Vagina (tissue), 2 donors: ENCODE measurements around the gene TRPV5. TPM values are rescaled to one million over a fixed set of nuclear protein-coding genes. Genes with fewer than 3 reads are reported as not detected.

ENCODE experiments used
- DNase-seq, 2 donors: peaks; one replicate each; pipeline ENCODE4 v3.0.0-alpha.2; 2017; ENCODE audit errors: extremely low spot score in 2 of 2
- H3K27ac ChIP-seq: fragments of 200-600 bp; sonication (generic); one replicate; pipeline ENCODE4 v1.5.1; 2019
- H3K27me3 ChIP-seq: fragments of 200-600 bp; sonication (generic); one replicate; pipeline ENCODE4 v1.5.1; 2019
- H3K36me3 ChIP-seq, 2 donors: fragments of 200-600 bp; sonication (generic); one replicate each; pipeline ENCODE4 v1.5.1; 2017 to 2019
- H3K4me1 ChIP-seq: fragments of 200-600 bp; sonication (generic); one replicate; pipeline ENCODE4 v1.5.1; 2019
- H3K4me3 ChIP-seq, 2 donors: fragments of 200-600 bp; sonication (generic); 1 replicate in 1 of 2; 2 replicates in 1 of 2; pipeline ENCODE4 v1.5.1; 2016 to 2019
- H3K9me3 ChIP-seq: fragments of 200-600 bp; sonication (generic); one replicate; pipeline ENCODE4 v1.5.1; 2019
- POLR2A ChIP-seq, 2 donors: fragments of 450-650 bp; IDR thresholded peaks; one replicate each; pipeline ENCODE4 v1.6.1; 2017; ENCODE audit warnings: antibody characterized with exemption in 2 of 2, mild to moderate bottlenecking in 2 of 2, moderate library complexity in 2 of 2
- POLR2AphosphoS5 ChIP-seq, 2 donors: sonication (generic); formaldehyde crosslinking; IDR thresholded peaks; one replicate each; pipeline ENCODE4 v1.9.0; 2017; ENCODE audit warnings: antibody characterized with exemption in 2 of 2, mild to moderate bottlenecking in 2 of 2, low read depth in 1 of 2; ENCODE audit not compliant: insufficient read depth in 1 of 2
- intact Hi-C: fragments of 100-400 bp; cut with DNase I; formaldehyde crosslinking; loops from one replicate; pipeline ENCODE4 v1.15.1; 2023
- total RNA-seq: library from RNA; depleted of rRNA; stranded (reverse); fragments of >200 nt; gene quantifications from one replicate; pipeline ENCODE4 v1.2.3, GENCODE V29; 2016
- TF ChIP-seq, protein P1 (sequence below), 3 experiments: fragments of 450-650 bp in 2 of 3; fragments of 200-600 bp in 1 of 3; sonication (generic) in 1 of 3; IDR thresholded peaks; one replicate each; pipeline ENCODE4 v1.5.1; 2017 to 2019; ENCODE audit warnings: antibody characterized with exemption in 3 of 3, mild to moderate bottlenecking in 2 of 3, moderate library complexity in 2 of 3

Gene TRPV5
- total RNA-seq, 1 donor from 2014 or later, result not detected

DNA sequence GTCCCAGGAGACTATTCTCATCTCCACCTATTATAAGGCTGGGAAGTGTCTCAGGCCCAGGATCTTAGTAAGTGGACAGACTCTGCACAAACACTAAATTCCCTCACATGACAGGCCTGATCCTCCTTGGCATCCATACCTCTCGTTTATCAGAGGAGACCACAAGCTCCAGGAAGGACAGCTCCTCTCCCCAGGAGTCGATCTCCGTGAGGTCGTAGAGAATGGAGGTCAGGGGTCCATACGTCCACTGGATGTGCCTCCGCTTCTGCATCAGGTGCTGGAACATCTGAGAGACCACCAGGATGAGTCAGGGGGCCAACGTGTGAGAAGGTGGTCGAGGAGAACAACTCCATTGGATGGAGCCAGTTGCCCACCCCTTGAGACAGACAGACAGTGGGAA is 5.6 kb downstream of the TRPV5 start:
- intact Hi-C loops, result no loop called here
- H3K4me1 ChIP-seq, result no peaks in the 10 kb centered on the region
- no peaks in the 10 kb centered on the region for H3K27me3 ChIP-seq
- no peak overlapping the region for H3K4me3 ChIP-seq
- H3K9me3 ChIP-seq, result no peaks in the 10 kb centered on the region
- no peak overlapping the region for H3K27ac ChIP-seq
- TF ChIP-seq, protein P1, sequence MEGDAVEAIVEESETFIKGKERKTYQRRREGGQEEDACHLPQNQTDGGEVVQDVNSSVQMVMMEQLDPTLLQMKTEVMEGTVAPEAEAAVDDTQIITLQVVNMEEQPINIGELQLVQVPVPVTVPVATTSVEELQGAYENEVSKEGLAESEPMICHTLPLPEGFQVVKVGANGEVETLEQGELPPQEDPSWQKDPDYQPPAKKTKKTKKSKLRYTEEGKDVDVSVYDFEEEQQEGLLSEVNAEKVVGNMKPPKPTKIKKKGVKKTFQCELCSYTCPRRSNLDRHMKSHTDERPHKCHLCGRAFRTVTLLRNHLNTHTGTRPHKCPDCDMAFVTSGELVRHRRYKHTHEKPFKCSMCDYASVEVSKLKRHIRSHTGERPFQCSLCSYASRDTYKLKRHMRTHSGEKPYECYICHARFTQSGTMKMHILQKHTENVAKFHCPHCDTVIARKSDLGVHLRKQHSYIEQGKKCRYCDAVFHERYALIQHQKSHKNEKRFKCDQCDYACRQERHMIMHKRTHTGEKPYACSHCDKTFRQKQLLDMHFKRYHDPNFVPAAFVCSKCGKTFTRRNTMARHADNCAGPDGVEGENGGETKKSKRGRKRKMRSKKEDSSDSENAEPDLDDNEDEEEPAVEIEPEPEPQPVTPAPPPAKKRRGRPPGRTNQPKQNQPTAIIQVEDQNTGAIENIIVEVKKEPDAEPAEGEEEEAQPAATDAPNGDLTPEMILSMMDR (IDR thresholded peaks at IDR 0.05), result no peak
- no peak for TF ChIP-seq POLR2A (IDR thresholded peaks at IDR 0.05)
- TF ChIP-seq POLR2AphosphoS5 (IDR thresholded peaks at IDR 0.05; ENCODE audit: insufficient read depth in 1 of 2, low read depth in 1 of 2), result no peak
- peak; percentile 55 to 64 for DNase-seq
- H3K36me3 ChIP-seq, result no peaks in the 10 kb centered on the region

DNA sequence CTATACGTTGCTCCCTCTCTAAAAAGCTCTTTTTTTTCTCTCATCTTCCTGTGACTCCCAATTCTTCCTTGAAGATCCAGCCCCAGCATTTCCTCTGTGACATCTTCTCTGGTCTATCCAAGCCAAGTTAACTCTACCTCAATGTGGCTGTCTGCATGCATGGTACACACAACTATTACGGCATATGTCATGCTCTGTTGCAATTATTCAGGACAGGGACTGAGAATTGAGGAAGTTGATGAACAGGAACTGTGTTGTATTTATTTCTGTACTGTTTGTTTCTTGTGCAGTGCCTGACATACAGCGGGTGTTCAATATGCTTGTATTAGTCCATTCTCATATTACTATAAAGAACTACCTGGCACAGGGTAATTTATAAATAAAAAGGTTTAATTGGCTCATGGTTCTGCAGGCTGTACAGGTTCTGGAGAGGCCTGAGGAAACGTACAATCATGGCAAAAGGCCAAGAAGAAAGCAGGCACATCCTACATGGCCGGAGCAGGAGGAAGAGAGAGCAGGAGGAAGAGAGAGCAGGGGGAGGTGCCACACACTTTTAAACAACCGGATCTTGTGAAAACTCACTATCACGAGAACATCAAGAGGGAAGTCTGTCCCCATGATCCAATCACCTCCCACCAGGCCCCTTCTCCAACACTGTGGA is 6.3 kb downstream of the TRPV5 start:
- Histone ChIP-seq H3K4me1 (no peaks in the 10 kb centered on the region), H3K4me3 (no peak overlapping the region), H3K9me3 (no peaks in the 10 kb centered on the region), H3K27ac (no peak overlapping the region), H3K27me3 (no peaks in the 10 kb centered on the region), H3K36me3 (no peaks in the 10 kb centered on the region)
- TF ChIP-seq POLR2A (IDR thresholded peaks at IDR 0.05) (no peak), POLR2AphosphoS5 (IDR thresholded peaks at IDR 0.05; ENCODE audit: insufficient read depth in 1 of 2, low read depth in 1 of 2) (no peak)
- TF ChIP-seq, protein P1 (IDR thresholded peaks at IDR 0.05), result no peak
- intact Hi-C loops, result no loop called here
- no peak for DNase-seq

DNA sequence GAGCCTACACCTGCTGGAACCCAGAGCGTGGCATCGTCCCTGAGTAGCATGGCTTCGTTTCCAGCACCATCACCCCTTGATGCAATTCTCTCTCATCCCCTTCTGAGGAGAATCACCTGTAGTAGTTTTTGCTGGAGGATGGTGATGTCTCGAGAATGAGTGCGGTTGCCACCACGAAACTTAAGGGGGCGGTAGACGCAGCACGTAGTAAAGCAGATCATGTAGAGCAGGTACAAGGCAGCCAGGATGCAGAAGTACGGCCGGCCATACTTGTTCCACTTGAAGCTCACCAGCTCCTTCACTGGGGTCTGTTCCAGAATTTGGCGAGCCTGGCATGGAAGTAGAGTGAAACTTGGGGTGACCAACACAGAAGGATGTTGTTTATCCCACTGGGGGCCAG is 8.1 kb downstream of the TRPV5 start:
- Histone ChIP-seq H3K27me3 (no peaks in the 10 kb centered on the region), H3K9me3 (no peaks in the 10 kb centered on the region), H3K27ac (no peak overlapping the region), H3K36me3 (no peaks in the 10 kb centered on the region), H3K4me3 (no peak overlapping the region), H3K4me1 (no peaks in the 10 kb centered on the region)
- DNase-seq, result peak; percentile 49 to 77
- TF ChIP-seq POLR2A (IDR thresholded peaks at IDR 0.05), result no peak
- TF ChIP-seq POLR2AphosphoS5 (IDR thresholded peaks at IDR 0.05; ENCODE audit: insufficient read depth in 1 of 2, low read depth in 1 of 2), result no peak
- TF ChIP-seq, protein P1 (IDR thresholded peaks at IDR 0.05), result no peak
- intact Hi-C loops, result no loop called here

DNA sequence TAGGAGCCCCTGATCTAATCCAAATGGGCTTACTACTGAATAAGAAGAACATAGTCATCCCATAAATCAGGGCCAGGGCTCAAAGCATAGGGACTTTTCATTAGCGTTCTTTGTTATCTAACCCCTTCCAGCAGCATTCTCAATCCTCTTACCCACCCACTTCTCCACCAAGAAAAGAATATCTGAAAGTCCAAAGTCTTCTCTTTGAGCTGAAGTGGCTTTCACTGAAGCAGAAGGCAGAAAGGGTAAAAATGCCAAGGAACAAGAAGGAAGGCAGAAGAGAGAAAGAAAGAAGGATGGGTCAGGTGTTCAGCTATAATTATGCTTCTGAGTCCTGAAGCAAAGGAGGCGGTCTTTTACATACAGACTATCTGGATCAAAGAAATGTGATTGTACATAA is 10.2 kb downstream of the TRPV5 start:
- Histone ChIP-seq H3K27me3 (no peaks in the 10 kb centered on the region), H3K4me1 (no peaks in the 10 kb centered on the region), H3K27ac (no peak overlapping the region), H3K4me3 (no peak overlapping the region), H3K36me3 (no peaks in the 10 kb centered on the region), H3K9me3 (no peaks in the 10 kb centered on the region)
- intact Hi-C loops, result no loop called here
- no peak for TF ChIP-seq POLR2A (IDR thresholded peaks at IDR 0.05)
- TF ChIP-seq, protein P1 (IDR thresholded peaks at IDR 0.05), result no peak
- TF ChIP-seq POLR2AphosphoS5 (IDR thresholded peaks at IDR 0.05; ENCODE audit: insufficient read depth in 1 of 2, low read depth in 1 of 2), result no peak
- no peak for DNase-seq

DNA sequence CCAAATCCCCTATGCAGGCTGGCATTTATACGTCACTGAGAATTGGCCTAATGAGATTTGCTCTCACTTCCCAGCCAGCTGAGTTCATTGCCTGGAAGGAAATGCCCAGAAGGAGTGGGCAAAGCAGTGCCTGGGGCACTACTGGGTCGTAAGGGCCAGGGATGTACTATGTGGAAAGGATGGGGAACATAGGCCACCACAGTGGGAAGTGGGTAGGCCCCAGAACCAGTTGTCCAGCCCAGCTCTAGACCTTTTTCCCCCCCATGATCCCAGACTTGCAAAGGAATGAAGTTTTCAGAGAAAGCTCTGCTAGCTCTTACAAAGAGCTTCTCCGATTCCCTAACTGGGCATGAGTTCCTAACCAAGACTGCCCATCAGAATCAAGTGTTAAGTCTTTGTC is 13.9 kb downstream of the TRPV5 start:
- no peaks in the 10 kb centered on the region for H3K9me3 ChIP-seq
- no peak for TF ChIP-seq POLR2AphosphoS5 (IDR thresholded peaks at IDR 0.05; ENCODE audit: insufficient read depth in 1 of 2, low read depth in 1 of 2)
- TF ChIP-seq, protein P1 (IDR thresholded peaks at IDR 0.05), result no peak
- H3K27ac ChIP-seq, result no peak overlapping the region
- H3K27me3 ChIP-seq, result no peaks in the 10 kb centered on the region
- no peaks in the 10 kb centered on the region for H3K4me1 ChIP-seq
- DNase-seq, result peak in 1 of 2 donors; percentile 81
- no peak overlapping the region for H3K4me3 ChIP-seq
- intact Hi-C loops, result no loop called here
- H3K36me3 ChIP-seq, result no peaks in the 10 kb centered on the region
